Non-pigmented ciliary epithelial cell (primary cell): ENCODE data around the gene SIK3.
"Not testable (repeated sequence)": the region's sequence is repeated elsewhere in the genome, so short reads cannot be mapped to it uniquely, and the experiment has no call there.

ENCODE experiments used
- DNase-seq: peaks from one replicate; pipeline ENCODE4 v3.0.0-alpha.2; 2010; ENCODE audit warnings: low read depth

Gene SIK3

DNA sequence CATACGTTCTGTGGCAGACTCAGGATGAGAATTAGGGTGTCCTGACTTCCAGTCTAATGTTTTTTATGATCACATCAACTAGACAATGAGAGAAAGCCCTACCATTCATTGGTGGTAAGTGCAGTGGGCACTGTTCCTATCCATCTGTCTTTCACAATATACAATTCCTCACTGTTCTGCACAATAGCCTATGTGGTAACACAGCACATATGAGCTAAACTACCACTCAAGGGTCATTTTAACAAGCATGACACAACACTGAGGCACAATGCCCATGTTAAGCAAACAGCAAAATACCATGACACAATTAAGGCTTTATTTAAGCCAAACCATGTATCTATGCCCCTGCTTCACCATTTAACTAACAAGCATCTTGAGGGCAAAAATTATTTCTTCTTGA, 52.3 kb downstream of the SIK3 start:
- DNase-seq = no peak

DNA sequence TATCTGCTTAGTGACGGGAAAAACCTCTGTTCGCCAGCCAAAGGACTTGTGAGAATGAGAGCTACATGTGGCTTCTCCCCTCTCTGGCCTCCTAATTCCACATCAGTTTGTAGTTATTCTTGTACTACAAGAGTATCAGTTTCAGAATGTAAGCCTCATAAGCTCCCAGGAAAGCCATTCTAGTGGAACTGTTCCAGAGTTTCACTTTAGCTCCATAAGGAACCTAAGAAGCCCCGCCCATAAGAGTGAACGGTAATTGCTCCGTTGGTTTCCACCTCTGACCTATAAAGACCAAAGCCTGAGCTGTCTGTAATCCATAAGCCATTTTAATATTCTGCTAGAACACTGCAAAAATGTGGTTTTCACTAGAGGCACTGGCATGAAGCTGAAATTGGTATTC, 53.0 kb downstream of the SIK3 start:
- DNase-seq = peak; percentile 26

DNA sequence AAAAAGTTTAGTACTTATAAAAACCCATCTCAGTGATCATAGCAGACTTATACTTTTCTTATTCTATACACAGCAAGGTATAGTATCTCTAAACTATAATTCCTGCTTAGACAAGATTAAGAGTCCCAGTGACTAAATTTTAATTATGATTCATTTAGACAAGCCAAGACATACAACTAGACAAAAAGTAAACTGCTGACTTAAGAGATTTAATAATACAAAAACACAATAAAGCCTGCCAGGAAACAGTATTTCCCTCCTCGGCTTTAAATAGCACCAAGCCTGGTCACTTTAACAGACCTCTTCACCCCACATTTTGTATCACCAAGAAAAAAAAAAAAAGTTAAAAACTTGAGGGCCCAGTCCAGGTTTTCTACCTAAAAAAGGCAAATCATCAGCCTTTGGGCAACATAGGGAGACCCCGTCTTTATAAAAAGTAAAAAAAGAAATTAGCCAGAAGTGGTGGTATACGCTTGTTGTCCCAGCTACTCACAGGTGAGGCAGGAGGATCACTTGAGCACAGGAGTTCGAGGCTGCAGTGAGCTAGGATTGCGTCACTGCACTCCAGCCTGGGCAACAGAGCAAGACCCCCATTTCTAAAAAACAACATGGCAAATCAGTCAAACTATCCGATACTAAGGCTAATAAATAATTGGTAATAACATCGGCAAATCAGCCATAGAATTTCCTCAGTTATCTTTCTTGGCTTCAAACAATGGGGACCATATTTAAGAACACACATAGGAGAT, 53.8 kb downstream of the SIK3 start:
- no peak for DNase-seq

DNA sequence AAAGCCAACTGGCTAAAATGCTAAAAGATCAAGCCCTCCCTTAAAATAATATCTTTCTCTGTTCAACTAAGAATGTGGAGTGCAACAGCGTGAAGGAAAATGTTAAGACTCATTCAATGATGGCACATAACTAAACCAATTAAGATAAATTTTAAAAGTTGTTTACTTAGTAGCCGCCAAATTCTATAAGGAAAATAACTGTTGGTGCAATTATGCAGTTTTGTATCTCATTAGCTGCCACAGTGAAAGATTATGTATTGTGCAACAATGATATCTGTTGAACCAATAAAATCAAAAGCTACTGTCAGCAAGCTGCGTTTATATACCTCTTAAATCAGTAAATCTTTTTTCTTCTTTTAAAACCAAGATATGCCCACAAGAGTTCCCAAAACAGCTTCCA, 55.5 kb downstream of the SIK3 start:
- no peak for DNase-seq

DNA sequence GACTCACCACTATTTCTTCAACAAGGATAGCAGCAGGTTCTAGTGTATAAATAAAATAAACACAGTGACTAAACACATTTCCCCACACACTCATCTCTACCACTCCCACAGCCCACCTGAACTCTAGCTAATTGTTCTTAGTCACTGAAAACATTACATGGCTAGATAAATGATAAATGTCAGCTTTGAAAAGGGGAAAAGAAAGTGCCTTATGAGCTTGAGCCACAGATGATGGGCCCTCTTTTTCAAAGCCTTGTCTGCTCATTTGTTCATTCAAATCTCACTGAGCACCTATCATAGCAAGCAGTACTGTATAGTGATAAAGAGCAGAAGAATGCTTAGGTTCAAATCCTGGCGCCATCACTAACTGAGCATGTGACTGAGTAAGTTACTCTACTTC, 58.3 kb downstream of the SIK3 start:
- no peak for DNase-seq

DNA sequence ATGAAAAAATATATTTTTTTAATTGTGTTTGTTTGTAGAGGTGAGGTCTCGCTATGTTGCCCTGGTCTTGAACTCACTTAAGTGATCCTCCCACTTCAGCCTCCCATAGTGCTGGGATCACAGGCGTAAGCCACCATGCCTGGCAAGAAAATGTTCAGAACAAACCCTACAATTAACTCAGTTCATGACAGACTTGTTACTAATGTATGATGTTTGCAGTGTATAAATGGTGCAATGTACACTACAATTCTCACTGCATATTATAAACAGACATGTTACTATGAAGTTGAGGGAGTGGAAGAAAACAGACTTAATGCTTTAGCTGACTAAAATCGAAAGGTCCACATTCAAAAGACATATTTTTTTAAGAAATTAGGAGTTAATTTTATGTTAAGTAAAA, 59.0 kb downstream of the SIK3 start:
- DNase-seq = no peak

DNA sequence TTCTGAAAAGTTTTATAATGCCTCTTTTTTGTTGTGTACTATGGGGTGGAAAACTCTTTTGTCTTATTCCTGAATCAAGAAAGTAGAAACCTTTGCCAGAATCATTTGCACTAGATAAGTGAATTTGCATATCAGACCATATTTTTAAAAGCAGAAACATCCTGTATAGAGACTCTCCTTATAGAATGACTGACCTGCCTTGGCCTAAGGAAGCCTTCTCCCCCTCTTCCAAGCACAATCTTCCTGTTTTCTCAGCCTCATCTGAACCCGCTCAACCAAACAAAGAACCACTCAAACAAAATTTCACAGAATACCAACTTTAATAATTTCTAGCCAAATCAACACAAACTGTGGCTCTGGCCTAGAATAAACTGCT, 60.3 kb downstream of the SIK3 start:
- no peak for DNase-seq

DNA sequence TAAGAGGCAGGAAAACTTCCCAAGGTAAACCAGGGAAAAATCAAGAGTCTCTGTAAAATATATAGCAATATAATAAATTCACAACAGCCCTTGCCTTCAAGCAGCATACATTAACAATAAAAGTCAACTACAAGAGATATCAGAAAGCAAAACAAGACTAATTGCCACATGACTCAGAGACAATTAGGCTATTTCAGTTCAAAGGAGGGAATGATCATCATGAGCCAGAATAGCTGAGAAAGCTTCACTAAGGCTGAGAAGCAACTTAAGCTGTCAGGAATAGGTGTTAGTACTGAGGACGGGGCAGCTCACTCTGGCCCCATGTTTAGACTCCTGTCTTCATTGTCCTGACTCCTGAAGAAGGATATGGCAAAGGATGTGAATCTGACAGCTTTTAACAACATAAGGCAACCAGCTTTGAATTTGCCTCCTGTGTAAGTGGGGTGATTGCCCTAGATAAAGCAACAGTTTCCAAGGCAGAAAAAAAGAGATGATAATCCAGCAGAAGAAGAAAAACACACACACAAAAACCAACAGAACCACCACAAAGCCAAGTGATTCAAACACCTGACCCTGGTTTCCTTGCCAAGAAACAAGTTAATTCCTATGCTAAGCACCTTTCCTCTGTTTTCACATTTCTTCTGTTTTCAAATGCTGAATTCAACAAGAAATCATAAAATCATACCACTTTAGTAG, 60.8 kb downstream of the SIK3 start:
- no peak for DNase-seq

DNA sequence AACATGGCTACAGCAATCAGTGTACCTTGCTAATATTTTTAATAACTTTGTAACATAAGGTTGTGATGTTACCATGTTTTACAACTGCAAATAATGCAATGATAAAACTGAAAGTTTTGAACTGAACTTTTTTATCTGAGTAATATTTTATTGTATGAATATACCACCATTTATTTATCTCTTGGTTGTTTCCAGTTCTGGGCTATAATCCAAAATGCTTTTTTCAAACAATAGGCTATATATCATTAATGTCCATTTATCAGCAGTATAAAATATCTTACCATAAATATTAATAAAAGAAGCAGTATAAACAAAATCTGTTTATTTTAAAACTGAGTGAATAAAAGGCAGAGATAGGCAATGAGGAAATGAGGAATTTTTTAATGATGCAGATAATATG, 63.3 kb downstream of the SIK3 start:
- no peak for DNase-seq

DNA sequence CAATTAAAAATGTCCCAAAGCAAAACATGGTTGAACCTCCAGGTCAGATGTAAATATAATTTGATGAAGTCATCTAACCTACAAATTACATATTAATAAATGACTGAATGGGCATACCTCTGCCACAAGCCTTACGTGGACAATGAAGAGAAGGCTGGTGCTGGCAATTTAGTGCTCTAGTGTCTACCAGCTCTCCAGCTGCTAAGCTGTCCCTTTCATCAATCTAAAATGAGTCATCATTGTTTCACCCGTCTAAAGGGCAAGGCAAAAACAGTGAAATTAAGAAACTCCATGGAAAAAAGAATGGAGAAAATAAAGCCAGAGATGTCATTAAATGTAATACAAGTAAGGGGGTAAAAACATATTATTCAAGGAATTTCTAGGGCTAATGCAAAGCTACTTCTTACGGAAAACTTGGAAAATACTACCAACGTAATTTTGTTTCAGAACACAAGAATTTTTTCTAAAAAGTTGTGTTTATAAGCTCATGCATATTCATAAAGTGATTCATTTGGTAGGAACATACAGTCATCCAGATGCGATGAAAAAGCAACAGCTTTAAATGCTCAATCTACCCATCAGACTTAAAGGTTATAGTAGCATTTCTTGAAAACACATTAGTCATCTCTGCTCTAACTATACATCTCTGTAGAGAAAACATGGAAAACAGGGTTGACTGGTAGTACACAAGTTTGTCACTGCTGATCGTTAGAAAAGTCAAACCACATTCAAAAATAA, 71.5 kb downstream of the SIK3 start:
- DNase-seq = peak; percentile 65

DNA sequence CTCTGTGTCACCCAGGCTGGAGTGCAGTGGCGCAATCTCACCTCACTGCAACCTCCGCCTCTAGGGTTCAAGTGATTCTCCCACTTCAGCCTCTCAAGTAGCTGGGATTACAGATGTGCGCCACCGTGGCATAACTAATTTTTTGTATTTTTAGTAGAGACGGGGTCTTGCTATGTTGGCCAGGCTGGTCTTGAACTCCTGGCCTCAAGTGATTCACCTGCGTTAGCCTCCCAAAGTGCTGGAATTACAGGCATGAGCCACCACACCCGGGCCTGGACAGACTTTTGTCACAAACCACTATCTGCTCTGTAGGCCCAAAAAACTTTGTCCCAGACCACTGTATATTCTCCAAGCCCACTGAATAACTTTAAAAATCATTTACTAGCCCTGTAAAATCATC, 74.5 kb downstream of the SIK3 start:
- not testable (repeated sequence) for DNase-seq

DNA sequence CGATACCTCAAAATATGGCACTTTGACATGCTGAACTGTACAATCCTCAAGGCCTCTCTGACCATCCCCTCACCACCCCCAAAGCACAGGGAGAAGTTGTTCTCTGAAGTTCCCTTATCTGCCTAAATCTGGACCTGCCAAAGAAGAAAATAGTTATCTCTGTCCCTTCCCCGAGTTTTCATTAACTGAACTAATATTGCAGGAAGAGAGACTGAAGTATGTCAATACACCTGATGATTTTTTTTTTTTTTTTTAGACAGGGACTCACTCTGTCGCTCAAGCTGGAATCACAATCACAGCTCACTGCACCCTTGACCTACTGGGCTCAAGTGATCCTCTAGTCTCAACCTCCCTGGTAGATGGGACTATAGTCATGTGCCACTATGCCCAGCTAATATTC, 75.0 kb downstream of the SIK3 start:
- no peak for DNase-seq

DNA sequence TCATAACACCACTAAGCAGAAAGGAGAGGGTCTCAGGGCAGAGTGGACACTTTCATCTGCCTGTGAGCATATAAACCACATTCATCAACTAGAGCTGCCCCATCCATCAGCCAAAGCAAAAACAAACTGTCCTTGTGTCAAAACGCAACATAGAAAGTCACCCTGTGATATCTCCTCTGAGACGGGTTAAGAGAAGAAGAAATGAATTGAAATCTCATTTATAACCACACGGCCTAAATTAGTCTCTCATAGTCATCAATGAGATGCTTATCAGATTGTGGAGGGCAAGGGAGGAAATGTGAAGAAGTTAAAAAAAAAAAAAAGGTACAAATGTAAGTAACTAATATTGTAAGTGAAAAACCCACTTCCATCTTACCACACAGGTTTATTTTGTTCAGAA, 75.7 kb downstream of the SIK3 start:
- no peak for DNase-seq

DNA sequence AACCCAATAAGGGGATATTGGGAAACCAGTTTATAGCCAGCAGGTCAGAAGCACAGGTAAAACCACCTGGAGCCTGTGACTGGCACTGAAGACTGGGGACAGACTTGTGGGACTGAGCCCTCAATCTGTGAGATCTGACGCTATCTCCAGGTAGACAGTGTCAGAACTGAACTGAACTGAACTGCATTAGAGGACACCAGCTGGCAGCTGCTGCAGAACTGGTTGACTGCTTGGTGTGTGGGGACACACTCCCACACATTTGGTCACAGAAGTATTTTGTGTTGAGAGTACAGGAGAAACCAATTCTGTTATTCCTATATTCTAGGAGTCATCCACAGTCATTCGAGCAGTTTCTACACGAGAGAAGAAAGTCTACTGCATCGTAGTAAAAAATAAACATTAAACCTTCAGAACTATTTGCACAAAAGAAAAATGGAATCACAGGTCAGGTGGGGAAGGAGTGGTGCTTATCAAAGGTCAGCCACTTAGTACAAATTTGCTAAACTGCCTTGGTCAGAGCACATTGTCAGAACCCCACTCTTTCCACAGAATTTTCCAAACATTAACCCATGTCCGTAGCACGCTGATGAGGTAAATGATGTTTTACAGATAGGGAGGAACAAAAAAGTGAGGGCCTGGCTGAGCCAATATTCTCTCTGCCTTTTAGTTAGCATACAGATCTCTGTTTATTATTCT, 77.2 kb downstream of the SIK3 start:
- DNase-seq = no peak

DNA sequence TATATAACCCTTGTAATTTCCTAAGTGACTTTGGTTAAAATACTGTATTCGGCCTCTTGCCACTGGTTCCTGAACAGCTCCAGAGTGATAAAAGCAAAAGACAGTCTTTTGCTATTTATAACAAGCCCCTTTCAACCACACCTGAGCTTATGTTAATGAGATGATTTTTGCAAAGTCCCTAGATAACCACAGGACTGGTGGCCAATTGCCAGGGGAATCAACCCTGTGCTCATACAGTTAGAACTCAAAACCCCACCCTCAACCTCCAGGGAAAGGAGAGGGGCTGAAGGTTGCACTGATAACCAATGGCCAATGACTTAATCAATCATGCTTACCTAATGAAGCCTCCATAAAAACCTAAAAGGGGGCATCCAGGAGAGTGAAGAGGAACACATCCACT, 77.9 kb downstream of the SIK3 start:
- no peak for DNase-seq

DNA sequence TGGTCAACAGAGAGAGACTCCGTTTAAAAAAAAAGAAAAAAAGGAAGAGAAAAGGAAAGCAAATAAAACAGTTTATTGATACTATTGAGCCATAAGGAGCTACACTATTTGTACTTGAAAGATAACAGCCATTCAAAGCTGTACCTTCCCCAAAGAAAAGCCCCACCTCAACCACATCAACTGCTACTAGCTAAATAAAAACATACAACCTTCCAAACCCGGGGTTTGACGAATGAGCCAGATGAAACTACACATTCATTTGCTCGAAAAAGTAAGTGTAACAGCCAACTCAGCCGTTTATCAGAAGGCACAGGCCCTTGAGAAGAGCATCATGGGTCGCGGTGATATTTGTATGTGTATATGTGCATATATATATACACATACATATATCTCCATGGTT, 78.4 kb downstream of the SIK3 start:
- DNase-seq = no peak

DNA sequence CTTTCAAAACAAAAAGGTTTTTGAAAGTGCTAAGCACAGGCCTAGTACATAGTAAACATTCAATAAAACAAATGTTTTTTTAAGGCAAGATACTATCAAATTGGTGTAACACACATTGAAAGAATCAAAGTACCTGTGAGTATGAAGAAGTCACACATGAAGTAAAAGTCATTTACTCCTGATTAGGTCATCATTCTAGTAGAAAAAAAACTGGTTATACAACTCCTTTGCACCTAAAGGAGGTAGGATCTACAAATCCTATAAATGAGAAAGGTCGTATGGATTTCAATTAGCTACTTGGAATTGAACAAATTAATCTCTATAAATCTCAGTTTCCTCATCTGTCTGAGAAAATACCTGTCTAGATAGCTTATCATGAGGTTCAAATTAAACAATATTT, 80.8 kb downstream of the SIK3 start:
- no peak for DNase-seq

DNA sequence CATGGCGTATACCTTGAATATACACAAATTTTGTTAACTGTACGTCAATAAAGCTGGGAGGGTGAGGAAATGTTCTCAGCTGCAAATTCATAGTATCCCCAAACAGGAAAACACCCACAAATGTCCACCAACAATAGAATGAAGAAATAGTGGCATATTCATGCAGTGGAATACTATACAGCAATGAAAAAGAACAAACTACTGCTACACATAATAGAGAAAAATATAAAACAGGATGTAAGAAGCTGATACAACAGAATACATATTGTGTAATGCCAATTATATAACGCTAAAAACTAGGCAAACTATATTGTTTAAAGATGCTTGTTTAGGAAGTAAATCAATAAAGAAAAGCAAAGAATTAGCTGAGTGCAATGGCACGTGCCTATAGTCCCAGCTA, 81.5 kb downstream of the SIK3 start:
- no peak for DNase-seq

DNA sequence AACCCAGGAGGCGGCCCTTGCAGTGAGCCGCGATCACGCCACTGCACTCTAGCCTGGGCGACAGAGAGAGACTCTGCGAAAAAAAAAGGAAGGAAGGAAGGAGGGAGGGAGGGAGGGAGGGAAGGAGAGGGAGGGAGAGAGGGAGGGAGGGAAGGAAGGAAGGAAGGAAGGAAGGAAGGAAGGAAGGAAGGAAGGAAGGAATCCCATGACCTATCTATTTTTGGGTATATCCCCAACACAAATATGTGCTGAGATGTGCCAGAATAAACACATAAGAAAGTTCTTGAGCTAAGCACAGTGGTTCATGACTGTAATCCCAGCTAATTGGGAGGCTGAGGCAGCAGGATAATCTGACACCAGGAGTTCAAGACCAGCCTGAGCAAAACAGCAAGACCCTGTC, 82.0 kb downstream of the SIK3 start:
- DNase-seq = no peak

DNA sequence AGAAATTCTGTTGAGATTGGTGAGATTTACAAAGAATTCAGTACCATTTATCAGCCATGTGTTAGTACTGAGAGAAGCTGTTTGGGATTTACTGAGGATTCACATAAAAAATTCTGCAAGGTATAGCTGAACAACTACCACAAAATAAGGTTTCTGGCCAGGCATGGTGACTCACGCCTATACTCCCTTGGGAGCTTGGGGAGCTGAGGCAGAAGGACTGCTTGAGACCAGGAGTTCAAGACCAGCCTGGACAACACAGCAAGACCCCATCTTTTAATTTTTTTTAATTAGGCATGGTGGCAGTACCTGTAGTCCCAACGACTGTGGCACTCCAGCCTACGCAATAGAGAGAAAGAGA, 86.7 kb downstream of the SIK3 start:
- no peak for DNase-seq

DNA sequence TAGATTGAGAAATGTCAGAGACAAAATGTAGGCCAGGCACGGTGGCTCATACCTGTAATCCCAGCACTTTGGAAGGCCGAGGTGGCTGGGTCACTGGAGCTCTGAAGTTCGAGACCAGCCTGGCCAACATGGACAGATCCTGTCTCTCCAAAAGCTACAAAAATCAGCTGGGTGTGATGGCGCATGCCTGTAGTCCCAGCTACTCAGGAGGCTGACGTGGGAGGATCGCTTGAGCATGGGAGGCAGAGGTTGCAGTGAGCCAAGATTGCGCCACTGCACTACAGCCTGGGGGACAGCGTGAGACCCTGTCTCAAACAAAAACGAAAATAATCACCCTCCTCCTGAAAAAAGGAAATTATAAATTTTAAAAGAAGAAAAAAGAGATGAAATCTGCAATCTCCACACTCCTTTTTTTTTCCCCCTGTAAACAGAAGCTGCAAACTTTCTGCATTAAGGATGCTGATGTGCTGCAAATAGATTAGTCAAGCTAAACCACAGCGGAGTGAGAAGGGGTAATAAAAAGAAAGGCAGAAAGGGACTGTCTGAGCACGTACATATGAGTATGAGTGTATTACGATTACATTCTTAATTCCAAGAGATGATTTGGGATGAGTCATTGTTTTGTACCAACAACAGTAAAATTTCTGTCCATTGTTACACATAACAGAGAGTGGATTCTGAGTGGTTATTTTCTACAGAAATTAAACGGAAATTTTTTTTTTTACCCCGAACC, 87.3 kb downstream of the SIK3 start:
- DNase-seq = peak; percentile 75
